ENCODE results near the gene PLD4. TPM values are rescaled to one million over a fixed set of nuclear protein-coding genes. Genes with fewer than 3 reads are reported as not detected.

PLD4 gene
- total RNA-seq, 1 donor from 2014 or later, result not detected

- no peaks in the 10 kb centered on the region for H3K9me3 ChIP-seq
- DNase-seq (ENCODE audit: extremely low spot score in 2 of 2), result no peak
- no peak overlapping the region for H3K27ac ChIP-seq
- intact Hi-C loops (cut with DNase I), result no loop called here
- no peaks in the 10 kb centered on the region for H3K27me3 ChIP-seq
- H3K4me3 ChIP-seq, result no peak overlapping the region
- H3K36me3 ChIP-seq, result peaks cover 0 to 36% of the 10 kb centered on the region in 2 donors
- no peaks in the 10 kb centered on the region for H3K4me1 ChIP-seq
- no peak for TF ChIP-seq POLR2AphosphoS5 (IDR thresholded peaks at IDR 0.05; ENCODE audit: insufficient read depth in 1 of 2, low read depth in 1 of 2)
- TF ChIP-seq CTCF (IDR thresholded peaks at IDR 0.05), result no peak
- TF ChIP-seq POLR2A (IDR thresholded peaks at IDR 0.05), result no peak
Measured at GRCh38 chr14:104953097-104953496, 28.4 kb downstream of the PLD4 start.

GRCh38 chr14:104953896-104954656, 29.4 kb downstream of the PLD4 start:
- Histone ChIP-seq H3K9me3 (no peaks in the 10 kb centered on the region), H3K4me1 (no peaks in the 10 kb centered on the region), H3K27ac (no peak overlapping the region), H3K4me3 (no peak overlapping the region), H3K36me3 (peaks cover 0 to 36% of the 10 kb centered on the region in 2 donors), H3K27me3 (no peaks in the 10 kb centered on the region)
- TF ChIP-seq CTCF (IDR thresholded peaks at IDR 0.05) (no peak), POLR2A (IDR thresholded peaks at IDR 0.05) (no peak), POLR2AphosphoS5 (IDR thresholded peaks at IDR 0.05; ENCODE audit: insufficient read depth in 1 of 2, low read depth in 1 of 2) (no peak)
- intact Hi-C loops (cut with DNase I), result no loop called here
- DNase-seq (ENCODE audit: extremely low spot score in 2 of 2), result no peak

- no peaks in the 10 kb centered on the region for H3K4me1 ChIP-seq
- no peak overlapping the region for H3K27ac ChIP-seq
- no peak for TF ChIP-seq CTCF (IDR thresholded peaks at IDR 0.05)
- no peak for TF ChIP-seq POLR2AphosphoS5 (IDR thresholded peaks at IDR 0.05; ENCODE audit: insufficient read depth in 1 of 2, low read depth in 1 of 2)
- TF ChIP-seq POLR2A (IDR thresholded peaks at IDR 0.05), result no peak
- no peak overlapping the region for H3K4me3 ChIP-seq
- intact Hi-C loops (cut with DNase I), result no loop called here
- peaks cover 0 to 36% of the 10 kb centered on the region in 2 donors for H3K36me3 ChIP-seq
- no peak for DNase-seq (ENCODE audit: extremely low spot score in 2 of 2)
- no peaks in the 10 kb centered on the region for H3K27me3 ChIP-seq
- no peaks in the 10 kb centered on the region for H3K9me3 ChIP-seq
Measured at GRCh38 chr14:104954746-104955395, 30.2 kb downstream of the PLD4 start.

- no peak for TF ChIP-seq CTCF (IDR thresholded peaks at IDR 0.05)
- no peak for TF ChIP-seq POLR2A (IDR thresholded peaks at IDR 0.05)
- no peak for TF ChIP-seq POLR2AphosphoS5 (IDR thresholded peaks at IDR 0.05; ENCODE audit: insufficient read depth in 1 of 2, low read depth in 1 of 2)
- H3K36me3 ChIP-seq, result peaks cover 0 to 36% of the 10 kb centered on the region in 2 donors
- H3K27ac ChIP-seq, result no peak overlapping the region
- H3K4me1 ChIP-seq, result no peaks in the 10 kb centered on the region
- intact Hi-C loops (cut with DNase I), result no loop called here
- no peaks in the 10 kb centered on the region for H3K9me3 ChIP-seq
- no peak overlapping the region for H3K4me3 ChIP-seq
- DNase-seq (ENCODE audit: extremely low spot score in 2 of 2), result no peak
- H3K27me3 ChIP-seq, result no peaks in the 10 kb centered on the region
Measured at GRCh38 chr14:104955396-104955770, 30.7 kb downstream of the PLD4 start.
